Panc1 (cell line): ENCODE measurements around the gene SETD2.

ENCODE experiments used
- CTCF ChIP-seq: fragments of 450-650 bp; IDR thresholded peaks from 2 replicates; pipeline ENCODE4 v1.5.1; 2017; ENCODE audit warnings: mild to moderate bottlenecking
- POLR2AphosphoS5 ChIP-seq: IDR thresholded peaks from 2 replicates; pipeline ENCODE4 v1.6.1; 2012; ENCODE audit warnings: mild to moderate bottlenecking, low read depth, low read length, moderate library complexity
- REST ChIP-seq, 2 experiments: IDR thresholded peaks; 2 replicates each; pipeline ENCODE4 v1.6.1; 2011 to 2012; ENCODE audit warnings: low read depth in 2 of 2, control low read depth in 1 of 2, low read length in 1 of 2, mild to moderate bottlenecking in 1 of 2, moderate library complexity in 1 of 2; ENCODE audit not compliant: insufficient read depth in 1 of 2
- TCF7L2 ChIP-seq: IDR thresholded peaks from 2 replicates; pipeline ENCODE4 v1.6.1; 2011; ENCODE audit warnings: mild to moderate bottlenecking, low read depth, low read length, inconsistent platforms

GRCh38 chr3:46974421-46975171 lies 189.3 kb downstream of the SETD2 start:
- TF ChIP-seq POLR2AphosphoS5, result no peak
- TF ChIP-seq CTCF, result no peak
- TF ChIP-seq TCF7L2, result no peak
- TF ChIP-seq REST (IDR thresholded peaks at IDR 0.05; ENCODE audit: insufficient read depth in 1 of 2, low read depth in 2 of 2, low read length in 1 of 2), result no peak
